ENCODE results near the gene ADD3. TPM values are rescaled to one million over a fixed set of nuclear protein-coding genes. Genes with fewer than 3 reads are reported as not detected.

ADD3 gene
- total and polyA plus RNA-seq, 2 of the 13 experiments (the other 11 are each of a cell fraction or from before 2014, with no cell fraction given) = 44.7 to 57.5 TPM

GRCh38 chr10:109974504-109975191 lies 33.1 kb upstream of the ADD3 start (continued):
- TF ChIP-seq FOXA3 (CRISPR knock-in tag; IDR thresholded peaks at IDR 0.05) (peak; percentile 69), NFIC (IDR thresholded peaks at IDR 0.05; ENCODE audit: low read length) (peak; percentile 76), EEA1 (CRISPR knock-in tag; IDR thresholded peaks at IDR 0.05; ENCODE audit: borderline replicate concordance) (no peak), TAF1 (CRISPR knock-in tag; IDR thresholded peaks at IDR 0.05) (no peak), HNRNPH1 (optimal IDR thresholded peaks at IDR 0.05; ENCODE audit: low read depth, low read length) (no peak), CHCHD3 (CRISPR knock-in tag; IDR thresholded peaks at IDR 0.05) (no peak), HES4 (CRISPR knock-in tag; IDR thresholded peaks at IDR 0.05; ENCODE audit: borderline replicate concordance) (no peak), HIVEP1 (CRISPR knock-in tag; IDR thresholded peaks at IDR 0.05) (no peak), ATF1 (CRISPR knock-in tag; IDR thresholded peaks at IDR 0.05) (no peak), ETV5 (CRISPR knock-in tag; IDR thresholded peaks at IDR 0.05; ENCODE audit: borderline replicate concordance) (no peak), ZNF121 (CRISPR knock-in tag; IDR thresholded peaks at IDR 0.05) (no peak), THYN1 (CRISPR knock-in tag; IDR thresholded peaks at IDR 0.05; ENCODE audit: borderline replicate concordance, low read depth) (no peak), GMEB2 (CRISPR knock-in tag; IDR thresholded peaks at IDR 0.05; ENCODE audit: low read depth) (no peak), PHF8 (CRISPR knock-in tag; IDR thresholded peaks at IDR 0.05) (no peak), PATZ1 (CRISPR knock-in tag; IDR thresholded peaks at IDR 0.05) (no peak; the same call in 1 of the 2 replicates), MEIS1 (CRISPR knock-in tag; IDR thresholded peaks at IDR 0.05; ENCODE audit: borderline replicate concordance) (no peak), POLR2AphosphoS2 (IDR thresholded peaks at IDR 0.05; ENCODE audit: low read depth, low read length) (no peak)
- TF ChIP-seq, protein P1, sequence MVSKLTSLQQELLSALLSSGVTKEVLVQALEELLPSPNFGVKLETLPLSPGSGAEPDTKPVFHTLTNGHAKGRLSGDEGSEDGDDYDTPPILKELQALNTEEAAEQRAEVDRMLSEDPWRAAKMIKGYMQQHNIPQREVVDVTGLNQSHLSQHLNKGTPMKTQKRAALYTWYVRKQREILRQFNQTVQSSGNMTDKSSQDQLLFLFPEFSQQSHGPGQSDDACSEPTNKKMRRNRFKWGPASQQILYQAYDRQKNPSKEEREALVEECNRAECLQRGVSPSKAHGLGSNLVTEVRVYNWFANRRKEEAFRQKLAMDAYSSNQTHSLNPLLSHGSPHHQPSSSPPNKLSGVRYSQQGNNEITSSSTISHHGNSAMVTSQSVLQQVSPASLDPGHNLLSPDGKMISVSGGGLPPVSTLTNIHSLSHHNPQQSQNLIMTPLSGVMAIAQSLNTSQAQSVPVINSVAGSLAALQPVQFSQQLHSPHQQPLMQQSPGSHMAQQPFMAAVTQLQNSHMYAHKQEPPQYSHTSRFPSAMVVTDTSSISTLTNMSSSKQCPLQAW (CRISPR knock-in tag; IDR thresholded peaks at IDR 0.05) = no peak
- TF ChIP-seq, protein P2, sequence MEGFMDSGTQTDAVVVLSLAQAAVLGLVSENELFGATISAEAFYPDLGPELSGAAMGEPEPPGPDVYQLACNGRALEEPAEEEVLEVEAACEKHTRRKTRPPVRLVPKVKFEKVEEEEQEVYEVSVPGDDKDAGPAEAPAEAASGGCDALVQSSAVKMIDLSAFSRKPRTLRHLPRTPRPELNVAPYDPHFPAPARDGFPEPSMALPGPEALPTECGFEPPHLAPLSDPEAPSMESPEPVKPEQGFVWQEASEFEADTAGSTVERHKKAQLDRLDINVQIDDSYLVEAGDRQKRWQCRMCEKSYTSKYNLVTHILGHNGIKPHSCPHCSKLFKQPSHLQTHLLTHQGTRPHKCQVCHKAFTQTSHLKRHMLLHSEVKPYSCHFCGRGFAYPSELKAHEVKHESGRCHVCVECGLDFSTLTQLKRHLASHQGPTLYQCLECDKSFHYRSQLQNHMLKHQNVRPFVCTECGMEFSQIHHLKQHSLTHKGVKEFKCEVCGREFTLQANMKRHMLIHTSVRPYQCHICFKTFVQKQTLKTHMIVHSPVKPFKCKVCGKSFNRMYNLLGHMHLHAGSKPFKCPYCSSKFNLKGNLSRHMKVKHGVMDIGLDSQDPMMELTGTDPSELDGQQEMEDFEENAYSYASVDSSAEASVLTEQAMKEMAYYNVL (CRISPR knock-in tag; IDR thresholded peaks at IDR 0.05; ENCODE audit: borderline replicate concordance) = 0 out of 2 replicates have a peak, but pooled peaks have one; percentile 44
- TF ChIP-seq, protein P3, sequence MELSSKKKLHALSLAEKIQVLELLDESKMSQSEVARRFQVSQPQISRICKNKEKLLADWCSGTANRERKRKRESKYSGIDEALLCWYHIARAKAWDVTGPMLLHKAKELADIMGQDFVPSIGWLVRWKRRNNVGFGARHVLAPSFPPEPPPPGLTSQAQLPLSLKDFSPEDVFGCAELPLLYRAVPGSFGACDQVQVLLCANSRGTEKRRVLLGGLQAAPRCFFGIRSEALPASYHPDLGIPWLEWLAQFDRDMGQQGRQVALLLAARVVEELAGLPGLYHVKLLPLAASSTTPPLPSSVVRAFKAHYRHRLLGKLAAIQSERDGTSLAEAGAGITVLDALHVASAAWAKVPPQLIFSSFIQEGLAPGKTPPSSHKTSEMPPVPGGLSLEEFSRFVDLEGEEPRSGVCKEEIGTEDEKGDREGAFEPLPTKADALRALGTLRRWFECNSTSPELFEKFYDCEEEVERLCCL (CRISPR knock-in tag; IDR thresholded peaks at IDR 0.05; ENCODE audit: borderline replicate concordance) = no peak
- TF ChIP-seq, protein P4, sequence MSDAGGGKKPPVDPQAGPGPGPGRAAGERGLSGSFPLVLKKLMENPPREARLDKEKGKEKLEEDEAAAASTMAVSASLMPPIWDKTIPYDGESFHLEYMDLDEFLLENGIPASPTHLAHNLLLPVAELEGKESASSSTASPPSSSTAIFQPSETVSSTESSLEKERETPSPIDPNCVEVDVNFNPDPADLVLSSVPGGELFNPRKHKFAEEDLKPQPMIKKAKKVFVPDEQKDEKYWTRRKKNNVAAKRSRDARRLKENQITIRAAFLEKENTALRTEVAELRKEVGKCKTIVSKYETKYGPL (CRISPR knock-in tag; IDR thresholded peaks at IDR 0.05) = no peak

Data from HepG2 (cell line).